ENCODE data around the gene SERGEF.

Gene SERGEF

DNA sequence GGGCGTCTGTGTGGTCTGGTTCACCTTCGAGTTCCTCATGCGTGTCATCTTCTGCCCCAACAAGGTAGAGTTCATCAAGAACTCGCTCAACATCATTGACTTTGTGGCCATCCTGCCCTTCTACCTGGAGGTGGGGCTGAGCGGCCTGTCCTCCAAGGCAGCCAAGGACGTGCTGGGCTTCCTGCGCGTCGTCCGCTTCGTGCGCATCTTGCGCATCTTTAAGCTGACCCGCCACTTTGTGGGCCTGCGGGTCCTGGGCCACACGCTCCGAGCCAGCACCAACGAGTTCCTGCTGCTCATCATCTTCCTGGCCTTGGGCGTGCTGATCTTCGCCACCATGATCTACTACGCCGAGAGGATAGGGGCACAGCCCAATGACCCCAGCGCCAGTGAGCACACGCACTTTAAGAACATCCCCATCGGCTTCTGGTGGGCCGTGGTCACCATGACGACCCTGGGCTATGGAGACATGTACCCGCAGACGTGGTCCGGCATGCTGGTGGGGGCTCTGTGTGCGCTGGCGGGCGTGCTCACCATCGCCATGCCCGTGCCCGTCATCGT, 240.9 kb downstream of the SERGEF start:
- DNase-seq (ENCODE audit: low read depth, low spot score) = no peak

DNA sequence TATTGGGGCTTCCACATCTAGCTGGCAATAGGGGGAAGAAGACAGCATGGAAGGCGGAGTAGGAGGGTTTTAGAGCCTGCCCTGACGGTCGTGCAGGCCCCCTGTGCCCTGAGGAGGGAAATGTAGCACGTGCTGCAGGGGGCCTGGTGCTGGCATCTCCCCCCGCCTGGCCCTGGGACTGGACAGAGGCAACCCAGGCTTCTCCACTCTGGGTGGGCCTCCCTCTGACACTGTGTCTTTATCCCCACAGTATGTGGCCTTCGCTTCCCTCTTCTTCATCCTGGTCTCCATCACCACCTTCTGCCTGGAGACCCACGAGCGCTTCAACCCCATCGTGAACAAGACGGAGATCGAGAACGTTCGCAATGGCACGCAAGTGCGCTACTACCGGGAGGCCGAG, 241.4 kb downstream of the SERGEF start:
- no peak for DNase-seq (ENCODE audit: low read depth, low spot score)

DNA sequence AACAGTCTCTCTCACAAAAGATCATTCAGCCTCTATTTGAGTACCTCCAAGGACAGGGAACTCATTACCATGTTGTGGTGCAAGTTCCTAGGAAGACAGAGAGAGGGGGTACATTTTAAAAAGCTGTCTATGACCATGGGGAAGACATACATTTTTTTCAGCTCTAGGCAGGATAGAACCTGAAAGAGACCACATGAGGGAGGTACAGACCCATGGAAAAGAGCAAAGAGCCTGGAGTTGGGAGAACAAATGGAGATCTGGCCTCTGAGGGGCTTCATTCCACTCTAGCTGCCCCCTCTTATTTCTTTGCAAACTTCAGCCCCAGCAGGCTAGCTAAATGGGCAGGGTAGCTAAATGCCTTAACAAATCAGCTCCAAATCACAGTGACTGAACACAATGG, 241.9 kb downstream of the SERGEF start:
- DNase-seq (ENCODE audit: low read depth, low spot score) = no peak

DNA sequence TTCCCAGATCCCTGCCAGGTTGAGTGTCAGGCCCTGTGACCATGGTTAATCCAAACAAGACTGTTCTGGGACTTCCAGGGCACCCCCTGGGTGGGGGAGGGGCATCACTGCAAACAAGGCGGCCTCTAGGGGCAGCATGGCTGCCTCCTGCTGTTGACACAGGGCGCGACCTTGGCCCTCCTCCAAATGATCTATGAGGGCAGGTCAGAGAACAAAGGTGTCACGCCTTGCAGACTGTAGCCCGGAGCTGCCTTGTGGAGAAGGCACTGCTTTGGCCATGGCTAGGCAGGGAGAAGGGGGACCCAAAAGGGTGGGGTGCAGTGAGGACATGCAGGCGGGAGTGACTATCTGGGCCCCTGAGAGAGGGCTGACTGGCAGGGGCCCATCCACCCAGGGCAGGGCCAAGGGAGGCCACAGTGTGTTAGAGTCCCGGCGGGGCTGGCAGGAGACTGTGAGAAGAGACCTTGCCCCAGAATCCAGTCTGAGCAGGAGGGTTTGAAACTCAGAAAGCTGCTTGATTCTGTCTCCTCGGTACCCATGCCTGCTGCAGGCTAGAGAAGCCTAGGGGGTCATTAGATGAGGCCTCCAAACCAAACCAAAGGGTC, 242.7 kb downstream of the SERGEF start:
- peak; percentile 23 for DNase-seq (ENCODE audit: low read depth, low spot score)

DNA sequence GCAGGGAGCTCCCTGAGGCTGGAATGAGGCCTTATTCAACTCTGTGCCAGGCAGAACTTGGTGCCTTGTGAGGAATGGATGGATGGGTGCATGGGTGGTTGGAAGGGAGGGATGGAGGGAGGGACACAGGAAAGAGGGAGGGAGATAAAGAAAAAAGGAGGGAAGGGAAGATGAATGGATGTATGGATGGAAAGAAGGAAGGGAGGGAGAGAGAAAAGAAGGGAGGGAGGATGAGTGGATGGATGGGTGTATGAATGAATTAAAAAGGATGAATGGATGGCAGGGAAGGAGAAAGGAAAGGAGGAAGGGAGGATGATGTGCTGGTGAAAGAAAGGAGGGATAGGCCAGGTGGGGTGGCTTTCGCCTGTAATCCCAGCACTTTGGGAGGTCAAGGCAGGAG, 243.6 kb downstream of the SERGEF start:
- DNase-seq (ENCODE audit: low read depth, low spot score) = no peak

DNA sequence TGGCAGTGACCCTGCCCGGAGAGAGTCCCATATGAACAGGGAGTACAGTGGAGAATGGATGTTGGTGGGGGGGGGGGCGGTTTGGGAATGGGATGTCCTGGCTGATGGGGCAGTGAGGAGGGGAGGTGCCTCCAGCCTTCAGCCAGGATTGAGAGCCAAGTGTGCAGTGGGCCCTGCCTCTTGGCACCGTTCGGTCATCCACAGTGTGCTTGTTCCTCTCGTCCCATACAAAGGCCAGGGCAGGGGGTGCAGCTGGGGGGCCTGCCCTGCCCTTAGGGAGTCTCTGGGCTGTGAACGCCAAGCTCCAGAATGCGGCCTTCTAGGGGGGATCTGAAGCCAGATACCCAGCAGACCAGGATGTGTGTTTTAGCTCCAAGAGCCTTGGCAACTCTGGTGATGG, 244.3 kb downstream of the SERGEF start:
- no peak for DNase-seq (ENCODE audit: low read depth, low spot score)

DNA sequence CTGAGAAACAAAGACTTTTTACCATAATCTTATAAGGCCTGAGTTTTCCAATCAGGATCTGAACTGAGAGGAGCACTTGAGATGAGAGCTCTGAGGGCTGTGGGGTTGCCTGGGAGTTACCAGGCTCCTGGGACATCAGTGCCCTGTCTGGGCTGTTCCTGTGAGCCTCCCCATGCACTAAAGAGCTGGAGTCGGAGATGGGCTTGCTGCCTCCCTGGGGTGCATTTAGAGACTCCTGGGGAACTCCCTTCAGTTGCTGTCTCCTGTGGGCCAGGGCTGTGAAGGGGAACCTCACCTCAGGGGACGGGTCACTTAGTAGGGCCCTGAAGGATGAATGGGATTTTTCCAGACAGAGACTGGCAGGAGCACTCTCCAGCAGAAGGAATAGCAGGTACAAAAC, 244.9 kb downstream of the SERGEF start:
- no peak for DNase-seq (ENCODE audit: low read depth, low spot score)

DNA sequence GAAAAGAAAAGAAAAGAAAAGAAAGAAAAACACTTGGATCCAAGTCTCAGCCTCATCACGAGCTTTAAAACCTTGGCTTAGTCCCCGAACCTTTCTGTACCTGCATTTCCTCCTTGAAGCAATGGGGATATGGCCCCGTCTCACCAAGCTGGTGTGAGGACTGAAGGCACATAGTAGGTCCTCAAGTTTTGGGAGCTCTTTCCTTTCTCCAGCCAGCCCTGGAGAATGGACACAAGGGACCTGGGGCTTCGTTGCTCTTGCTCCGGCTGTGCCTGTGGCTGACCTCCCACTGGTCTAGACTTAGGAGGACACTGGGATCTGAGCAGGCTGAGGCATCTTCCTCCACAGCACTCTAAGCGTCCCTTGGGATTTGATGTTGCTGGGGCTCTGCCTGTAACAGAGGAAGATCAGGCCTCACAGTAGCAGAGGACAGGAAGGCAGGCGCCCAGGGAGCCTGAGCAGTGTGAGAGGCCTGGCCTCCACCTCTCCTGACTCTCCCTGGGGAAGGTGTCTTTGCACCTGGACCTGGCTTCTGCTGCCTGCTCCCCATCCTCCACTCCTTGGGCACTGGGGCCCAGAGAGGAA, 245.5 kb downstream of the SERGEF start:
- no peak for DNase-seq (ENCODE audit: low read depth, low spot score)

DNA sequence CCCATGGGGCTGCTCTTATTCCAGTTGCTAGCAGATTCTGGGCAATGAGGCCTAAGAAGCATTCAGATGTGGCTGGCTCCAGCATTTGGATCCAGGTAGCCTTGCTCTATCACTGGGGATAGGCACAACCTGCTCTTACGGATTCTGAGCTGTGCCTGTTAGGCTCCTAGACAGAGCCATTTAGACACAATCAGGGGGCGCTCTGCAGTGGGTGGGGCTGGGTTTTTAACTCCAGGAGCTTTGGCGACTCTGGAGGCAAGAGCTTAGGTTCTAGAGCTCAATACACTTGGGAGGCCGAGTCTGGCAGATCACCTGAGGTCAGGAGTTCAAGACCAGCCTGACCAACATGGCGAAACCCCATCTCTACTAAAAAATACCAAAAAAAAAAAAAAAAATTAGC, 246.3 kb downstream of the SERGEF start:
- no peak for DNase-seq (ENCODE audit: low read depth, low spot score)

DNA sequence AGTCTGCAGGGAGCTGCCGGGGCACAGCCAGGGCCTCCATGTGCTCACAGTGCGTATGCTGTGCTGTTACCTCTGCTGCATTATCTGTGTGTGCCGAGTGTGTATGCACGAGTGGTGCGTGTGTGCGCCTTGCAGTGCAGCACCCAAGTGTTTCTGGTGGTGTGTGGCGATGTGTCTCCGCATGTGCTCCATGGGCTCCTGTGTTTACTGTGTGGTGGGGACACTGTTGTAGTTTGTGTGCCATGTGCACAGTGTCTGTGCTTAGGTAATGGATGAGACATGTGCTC, 246.8 kb downstream of the SERGEF start:
- DNase-seq (ENCODE audit: low read depth, low spot score) = no peak

DNA sequence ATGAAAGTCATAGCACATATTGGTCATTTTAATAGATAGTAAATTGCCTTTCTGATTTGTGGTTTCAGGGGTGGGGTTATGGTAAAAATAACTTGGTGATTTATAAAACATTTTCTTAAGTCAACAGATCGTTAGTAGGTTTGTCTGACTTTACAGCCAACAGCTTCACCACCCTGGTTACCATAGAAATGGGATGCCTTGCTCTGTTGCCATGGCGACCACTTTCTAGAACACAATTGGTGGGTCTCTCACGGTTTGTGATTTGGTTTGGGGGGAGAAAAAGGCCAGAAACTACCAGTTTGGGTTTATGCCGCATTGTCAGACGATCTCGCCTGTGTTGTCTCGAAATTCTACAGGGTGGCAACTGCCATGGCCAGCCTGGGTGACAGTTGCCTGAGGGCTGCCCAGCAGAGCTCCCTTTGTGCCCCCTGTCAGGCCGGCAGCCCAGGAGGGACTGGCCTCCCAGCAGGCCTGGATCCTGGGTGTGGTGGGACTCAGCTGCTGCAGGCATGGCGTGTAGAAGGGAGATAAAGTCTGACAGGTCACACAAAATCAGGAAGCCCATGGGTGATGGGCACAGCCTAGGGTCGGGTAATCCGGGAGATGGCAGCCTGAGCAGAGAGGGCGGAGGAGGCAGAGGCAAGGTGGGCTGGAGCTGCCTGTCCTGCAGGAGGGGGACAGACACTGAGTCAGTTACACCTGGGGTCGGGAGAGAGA, 247.3 kb downstream of the SERGEF start:
- no peak for DNase-seq (ENCODE audit: low read depth, low spot score)

DNA sequence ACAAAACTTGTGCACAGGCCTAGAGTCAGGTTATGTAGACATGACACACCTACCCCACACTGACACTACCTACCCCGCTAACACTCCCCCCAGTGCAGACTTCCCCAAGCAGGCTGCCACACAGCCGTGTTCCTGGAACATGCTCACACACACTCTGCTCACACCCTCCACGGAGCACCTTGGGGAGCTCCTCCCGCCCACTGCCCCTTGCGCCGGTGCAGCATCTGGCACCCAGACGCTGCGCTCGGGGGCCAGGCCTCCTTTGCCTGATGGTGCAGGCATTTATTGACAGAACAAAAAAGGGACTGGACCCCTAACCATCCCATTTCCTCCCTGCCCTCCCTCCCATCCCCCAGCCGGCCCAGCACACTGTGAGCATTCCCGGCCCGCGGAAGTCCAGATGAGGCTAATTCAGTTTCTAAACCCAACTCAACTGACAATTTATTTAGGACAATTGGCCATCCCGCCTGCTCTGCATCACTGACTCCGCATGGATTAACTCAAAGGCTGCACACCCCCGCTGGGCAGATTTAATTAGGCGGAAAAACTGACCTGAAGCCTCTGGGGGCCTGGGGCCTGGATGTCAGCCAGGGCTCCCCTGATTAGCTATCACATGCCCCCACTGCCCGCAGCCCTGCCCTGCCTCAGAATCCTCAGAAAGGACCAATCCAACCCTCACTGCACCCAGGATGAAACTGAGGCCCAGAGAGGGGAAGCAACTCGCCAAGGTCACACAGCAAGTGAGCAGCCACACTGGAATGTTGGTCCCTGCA, 248.2 kb downstream of the SERGEF start:
- no peak for DNase-seq (ENCODE audit: low read depth, low spot score)

DNA sequence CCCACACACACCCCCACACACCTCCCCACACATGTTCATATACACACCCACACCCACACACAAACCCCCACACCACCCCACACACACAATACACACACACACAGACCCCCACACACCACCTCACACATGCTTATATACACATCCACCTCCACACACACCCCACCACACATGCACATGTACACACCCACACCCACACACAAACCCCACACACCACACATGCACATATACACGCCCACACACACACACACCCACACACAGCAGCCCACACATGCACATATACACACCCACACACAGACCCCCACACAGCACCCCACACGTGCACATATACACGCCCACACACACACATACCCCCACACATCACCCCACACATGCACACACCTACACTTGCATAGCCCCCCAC, 249.1 kb downstream of the SERGEF start:
- no peak for DNase-seq (ENCODE audit: low read depth, low spot score)

DNA sequence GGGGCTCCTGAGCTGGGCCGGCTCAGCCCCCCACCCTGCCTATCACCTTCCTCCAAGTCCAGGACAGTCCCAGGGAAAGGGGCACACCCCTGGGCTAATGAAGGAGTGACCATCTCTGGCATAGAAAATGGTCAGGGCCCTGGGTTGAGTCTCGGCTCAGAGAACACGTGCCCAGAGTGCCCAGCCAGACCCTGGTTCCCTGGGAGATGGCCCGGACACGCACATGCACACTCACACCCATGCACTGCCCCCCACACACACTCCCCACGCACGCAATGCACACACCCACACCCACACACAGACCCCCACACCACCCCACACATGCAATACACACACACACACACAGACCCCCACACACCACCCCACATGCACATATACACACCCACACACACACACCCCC, 249.6 kb downstream of the SERGEF start:
- DNase-seq (ENCODE audit: low read depth, low spot score) = no peak

DNA sequence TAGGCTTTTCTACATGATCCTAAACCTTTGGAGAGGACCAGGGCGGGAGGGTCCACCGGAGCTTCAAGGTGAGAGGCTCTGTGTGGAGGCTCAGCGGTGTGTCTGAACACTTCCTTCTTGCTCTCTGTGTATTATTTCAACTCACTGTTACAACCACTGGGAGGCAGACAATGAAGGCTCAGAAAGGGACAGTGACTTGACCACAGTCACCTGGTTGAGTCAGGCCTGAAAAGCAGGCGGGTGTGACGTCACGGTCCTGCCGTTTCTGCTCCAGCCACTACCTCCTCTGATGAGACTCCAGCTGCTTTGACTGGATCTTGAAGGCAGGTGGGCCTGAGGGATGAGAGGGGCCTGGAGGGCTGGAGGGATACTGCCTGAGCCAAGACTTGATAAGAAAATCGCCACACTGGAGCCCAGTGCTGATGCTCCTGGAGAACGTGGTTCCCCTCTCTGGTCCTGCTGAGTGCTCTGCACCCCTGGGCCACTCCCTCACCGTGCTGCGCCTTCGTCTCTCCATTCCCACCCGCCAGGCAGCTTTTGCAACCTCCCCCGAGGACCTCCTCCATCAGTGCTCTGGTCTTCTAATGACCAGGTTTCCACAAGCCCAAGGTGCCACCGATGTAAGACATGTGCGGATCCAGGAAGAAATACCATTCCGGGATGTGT, 250.4 kb downstream of the SERGEF start:
- no peak for DNase-seq (ENCODE audit: low read depth, low spot score)

DNA sequence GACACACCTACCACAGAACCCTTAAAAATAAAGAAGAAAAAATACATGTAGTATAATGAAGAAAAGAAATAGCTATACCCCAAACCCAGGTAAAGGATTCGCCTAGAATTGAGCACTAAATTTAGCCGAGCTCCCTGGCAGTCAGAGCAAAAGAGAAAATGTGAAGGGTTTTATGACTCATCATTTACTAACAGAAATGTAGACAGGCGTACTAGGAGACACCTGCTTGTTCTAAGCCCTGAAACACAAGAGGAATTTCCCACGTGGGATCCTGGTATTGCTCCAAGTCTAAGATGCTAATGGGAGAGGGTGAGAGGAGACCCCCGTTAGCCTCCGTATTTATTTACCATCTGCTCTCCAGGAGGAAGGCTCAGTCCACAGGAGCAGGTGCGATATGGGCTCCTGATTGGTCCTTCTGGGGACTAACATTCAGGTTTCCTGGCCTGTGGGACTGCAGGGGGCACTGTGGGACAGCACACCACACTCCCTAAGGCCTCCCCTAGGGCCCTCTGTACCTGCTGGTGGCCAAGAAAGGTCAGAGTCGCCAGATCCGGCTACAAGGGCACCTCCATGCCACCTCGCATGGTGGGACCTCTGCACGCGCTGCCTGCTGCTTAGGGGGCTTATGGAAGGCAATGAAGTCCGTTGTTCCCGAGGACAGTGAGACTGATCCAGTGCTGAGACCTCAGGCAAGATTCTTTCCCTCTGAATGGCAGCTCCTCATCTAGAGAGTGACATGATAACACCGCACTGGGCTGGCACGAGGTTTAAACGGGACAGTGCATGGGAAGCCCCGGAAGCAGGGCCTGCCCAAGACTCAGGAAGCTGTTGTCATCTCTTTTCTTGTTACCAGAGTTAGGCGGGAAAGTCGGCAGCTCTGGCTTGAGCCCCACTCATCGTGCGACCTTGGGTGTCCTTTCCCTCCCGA, 252.5 kb downstream of the SERGEF start:
- DNase-seq (ENCODE audit: low read depth, low spot score) = peak; percentile 83

DNA sequence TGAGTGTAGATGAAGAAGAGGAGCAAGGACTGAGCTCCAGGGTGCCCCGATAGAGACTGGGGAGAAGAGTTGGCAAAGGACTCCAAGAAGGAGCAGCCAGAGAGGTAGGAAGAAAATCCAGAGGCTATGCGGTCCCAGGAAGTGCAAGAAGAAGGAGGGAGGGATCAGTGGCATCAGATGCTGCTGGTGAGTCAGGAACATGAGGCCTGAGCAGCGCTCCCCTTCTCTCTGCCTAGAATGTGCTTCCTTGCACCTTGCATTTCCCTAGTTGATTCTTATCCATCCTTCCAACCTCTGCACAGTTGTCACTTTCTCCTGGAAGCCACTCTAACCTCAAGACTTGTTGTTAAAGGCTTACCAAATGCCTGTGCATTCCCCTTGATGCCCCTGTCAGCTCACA, 257.0 kb downstream of the SERGEF start:
- no peak for DNase-seq (ENCODE audit: low read depth, low spot score)

DNA sequence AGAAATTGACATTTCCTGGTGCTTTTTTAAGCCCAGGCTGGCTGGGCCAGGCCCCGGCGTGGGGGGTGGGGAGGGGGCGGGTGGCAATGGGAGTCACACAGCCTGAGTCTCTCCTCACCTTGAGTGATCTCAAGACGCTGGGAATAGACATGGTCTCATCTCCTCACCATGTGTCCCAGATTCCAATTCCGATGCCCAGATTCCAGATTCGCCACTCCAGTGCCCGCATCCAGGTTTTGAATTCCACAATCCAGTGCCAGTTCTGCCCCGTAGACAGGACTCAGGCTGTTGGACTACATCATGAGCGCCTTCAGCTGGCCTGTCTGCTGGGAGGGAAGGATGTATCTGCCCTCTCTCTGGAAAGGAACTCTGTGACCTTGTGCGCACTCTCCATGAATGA, 259.2 kb downstream of the SERGEF start:
- no peak for DNase-seq (ENCODE audit: low read depth, low spot score)

DNA sequence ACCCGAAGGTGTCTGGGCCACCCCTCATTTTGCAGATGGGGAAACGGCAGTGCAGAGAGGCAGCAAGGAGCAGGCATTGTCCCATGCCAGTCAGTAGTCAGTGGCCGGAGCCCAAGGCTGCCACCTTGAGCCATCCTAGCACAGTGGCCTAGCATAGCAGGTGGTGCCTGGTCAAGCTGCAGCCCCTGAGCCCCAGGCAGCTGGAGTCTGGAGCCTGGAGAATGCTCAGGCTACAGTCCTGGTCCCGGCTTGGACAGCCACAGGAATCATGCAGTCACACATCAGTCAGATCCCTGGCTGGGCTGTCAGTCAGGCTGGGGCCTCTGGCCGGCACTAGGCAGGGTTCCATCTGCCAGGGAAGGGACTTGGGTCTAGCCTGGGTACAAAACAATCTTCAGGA, 259.7 kb downstream of the SERGEF start:
- DNase-seq (ENCODE audit: low read depth, low spot score) = no peak

DNA sequence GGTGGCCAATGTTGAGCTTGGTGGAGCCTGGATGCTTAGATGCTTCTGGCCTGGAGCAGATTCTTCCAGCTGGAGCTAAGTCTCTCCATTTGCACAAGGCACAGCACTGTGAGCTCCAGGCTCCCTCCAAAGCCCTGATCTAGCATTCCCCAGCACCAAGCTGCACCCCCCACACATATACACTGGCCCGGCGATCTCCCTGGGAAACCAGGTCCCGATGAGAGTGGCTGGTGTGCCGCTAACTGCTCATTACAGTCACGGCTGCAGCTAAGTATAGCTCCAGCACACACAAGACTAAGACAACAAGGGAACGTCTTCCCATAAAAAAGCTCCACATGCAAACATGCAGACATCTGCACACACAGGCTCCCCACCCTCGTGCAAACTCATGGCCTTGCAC, 260.7 kb downstream of the SERGEF start:
- DNase-seq (ENCODE audit: low read depth, low spot score) = no peak

DNA sequence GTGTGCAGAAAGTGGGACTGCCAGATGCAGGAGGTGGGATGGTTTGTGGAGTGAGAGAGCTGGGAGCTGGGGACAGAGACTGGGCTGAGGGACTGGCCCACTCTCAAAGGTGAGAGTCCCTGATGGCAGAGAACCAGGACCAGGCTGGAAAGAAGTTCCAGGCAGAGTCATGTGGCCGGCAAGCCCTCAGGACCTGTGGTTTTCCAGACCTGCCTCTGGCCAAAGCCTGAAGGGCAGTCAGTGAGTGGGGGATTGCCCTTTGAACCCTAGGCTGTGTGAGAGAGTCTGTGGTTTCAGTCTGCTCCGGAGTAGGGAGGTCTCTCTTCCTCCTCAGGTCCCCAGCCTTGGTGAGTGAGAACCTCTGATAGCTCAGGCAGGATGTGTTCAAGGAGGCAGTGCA, 261.3 kb downstream of the SERGEF start:
- DNase-seq (ENCODE audit: low read depth, low spot score) = no peak

All from ELF-1 (cell line).